ENCODE measurements around the gene GAS6.
"Not testable (repeated sequence)": the region's sequence is repeated elsewhere in the genome, so short reads cannot be mapped to it uniquely, and the experiment has no call there.

Gene GAS6

DNA sequence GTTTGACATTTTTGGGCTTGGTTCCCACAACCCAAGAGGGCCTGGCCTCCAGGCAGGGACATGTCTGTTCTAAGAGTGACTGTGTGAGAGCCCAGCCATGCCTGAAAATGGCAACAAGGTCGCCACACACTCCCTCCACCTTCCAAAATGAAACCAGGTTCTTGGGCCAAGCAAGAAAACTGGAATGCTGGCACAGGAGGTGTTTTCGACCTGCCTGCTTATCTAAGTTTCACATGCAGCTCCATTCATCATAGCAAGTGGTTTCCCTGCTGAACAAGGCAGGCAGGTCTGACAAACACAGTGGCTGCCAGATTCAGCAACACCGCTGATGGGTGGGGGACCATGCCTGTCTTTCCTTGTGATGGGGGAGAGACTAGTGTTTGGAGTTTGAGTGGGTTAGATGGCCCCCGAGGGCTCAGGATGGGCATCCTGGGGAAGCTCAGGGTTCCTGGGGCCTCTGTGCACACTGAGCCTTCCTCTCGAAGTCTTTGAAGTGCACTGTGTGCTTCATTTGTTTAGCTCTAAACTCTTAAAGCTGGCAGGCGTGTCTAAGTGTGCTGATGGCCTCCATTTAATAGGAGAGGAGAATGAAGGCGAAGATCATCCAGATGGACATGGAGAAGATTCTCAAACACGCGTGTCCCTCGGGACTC, 17.9 kb upstream of the GAS6 start:
- TF ChIP-seq POLR2A (IDR thresholded peaks at IDR 0.05; ENCODE audit: low read depth, low read length), result no peak

DNA sequence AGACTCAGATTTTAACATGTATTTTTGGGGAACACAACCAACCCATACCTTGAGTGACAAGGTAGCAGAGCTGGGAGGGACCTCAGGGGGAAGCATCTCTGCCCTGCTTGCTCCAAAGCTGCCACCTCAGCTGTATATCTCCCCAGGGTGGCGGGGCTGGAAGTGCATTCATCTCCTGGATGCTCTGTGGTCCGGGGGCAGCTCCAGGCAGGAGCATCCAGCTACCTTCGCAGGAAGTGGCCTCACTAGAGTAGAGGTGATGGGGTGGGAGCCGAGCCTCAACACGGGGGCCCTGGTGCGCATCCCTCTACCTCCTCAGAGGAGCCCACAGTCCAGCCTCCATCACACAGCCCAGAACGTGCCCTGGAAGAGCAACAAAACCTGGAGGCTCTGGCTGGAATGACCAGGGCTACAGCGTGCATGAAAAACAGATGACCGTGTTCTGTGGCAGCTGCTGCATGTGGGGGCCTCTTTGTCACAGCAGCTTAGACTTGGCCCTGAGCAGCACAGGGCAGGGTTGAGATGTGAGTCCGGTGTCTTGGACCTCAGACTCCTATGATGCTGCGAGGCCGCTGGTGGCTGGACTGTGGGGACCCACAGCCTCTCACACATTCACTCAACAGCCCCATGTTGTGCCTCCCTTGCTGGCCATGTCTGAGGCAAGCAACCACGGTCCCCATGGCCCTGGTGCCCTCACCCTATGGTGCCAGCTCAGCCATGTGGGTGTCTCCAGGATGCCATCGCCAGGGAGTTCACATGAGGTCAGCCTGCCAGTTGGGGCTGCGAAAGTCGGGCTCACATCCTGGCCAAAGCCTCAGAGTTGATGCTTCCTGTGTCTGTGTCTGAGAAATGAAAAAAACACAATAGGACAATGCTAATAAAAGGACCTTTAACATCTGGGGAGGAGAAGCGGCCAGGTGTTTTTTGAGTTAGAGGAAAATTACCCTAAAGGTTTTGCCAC, 17.1 kb upstream of the GAS6 start:
- TF ChIP-seq POLR2A (IDR thresholded peaks at IDR 0.05; ENCODE audit: low read depth, low read length), result no peak
- no peak for DNase-seq (ENCODE audit: insufficient read length, low spot score)
- no peak for FAIRE-seq

More for the DNA sequence above, 17.9 kb upstream of the GAS6 start:
- DNase-seq (ENCODE audit: insufficient read length, low spot score) (no peak), FAIRE-seq (no peak)

DNA sequence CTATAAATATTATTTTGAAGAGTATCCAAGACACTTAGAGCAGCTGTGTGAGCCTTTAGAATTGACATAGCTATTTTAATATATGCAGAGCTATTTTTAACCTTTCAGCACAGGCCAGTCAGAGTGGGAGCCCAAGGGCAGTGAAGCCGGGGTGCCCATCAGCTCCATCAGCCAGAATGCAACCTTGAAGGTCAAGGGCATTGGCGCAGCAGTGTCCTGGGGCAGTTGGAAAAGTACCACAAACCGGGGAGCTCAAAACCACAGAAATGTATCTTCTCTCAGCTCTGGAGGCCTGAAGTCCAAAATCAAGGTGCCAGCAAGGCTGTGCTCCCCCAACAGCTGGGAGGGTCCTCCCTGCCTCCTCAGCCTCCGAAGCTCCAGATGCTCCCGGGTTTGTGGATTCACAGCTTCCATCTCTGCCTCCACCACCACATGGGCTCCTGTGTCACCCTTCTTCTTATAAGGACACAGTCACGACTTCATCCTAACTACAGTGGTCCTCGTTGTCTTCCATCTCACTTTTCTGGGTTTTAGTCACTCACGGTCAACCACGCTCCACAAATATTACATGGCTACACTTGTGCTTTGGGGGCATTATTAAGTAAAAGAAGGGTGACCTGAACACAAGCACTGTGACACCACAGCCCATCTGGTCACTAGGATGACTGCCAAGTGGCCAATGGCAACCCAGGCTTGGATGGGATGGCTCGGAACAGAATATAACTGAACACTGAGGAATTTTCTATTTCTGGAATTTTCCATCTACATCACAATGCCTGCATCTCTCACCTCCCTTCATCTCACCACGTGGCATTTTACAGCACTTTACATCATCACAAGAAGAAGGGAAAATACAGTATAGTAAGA, 15.9 kb upstream of the GAS6 start:
- no peak for FAIRE-seq
- TF ChIP-seq POLR2A (IDR thresholded peaks at IDR 0.05; ENCODE audit: low read depth, low read length), result no peak
- no peak for DNase-seq (ENCODE audit: insufficient read length, low spot score)

DNA sequence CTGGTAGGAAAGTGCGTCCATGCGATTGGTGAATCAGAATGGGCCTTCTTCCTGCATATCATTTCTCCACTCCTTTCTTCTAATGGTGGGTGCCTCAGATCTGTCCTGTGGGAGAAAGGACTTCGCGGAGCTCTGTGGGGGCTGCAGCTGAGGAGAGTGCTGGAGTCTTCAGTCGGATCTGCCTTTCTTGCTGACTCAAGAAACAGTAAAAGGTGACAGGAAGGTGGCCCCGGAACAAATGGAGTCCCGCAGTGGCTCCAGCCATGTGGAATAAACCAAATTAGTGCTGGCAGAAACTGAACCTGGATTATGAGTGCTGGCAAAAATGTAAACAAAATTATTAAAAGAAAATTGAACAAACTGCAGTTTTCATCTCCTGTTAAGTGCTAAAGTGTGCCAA, 15.1 kb upstream of the GAS6 start:
- no peak for FAIRE-seq
- no peak for TF ChIP-seq POLR2A (IDR thresholded peaks at IDR 0.05; ENCODE audit: low read depth, low read length)
- DNase-seq (ENCODE audit: insufficient read length, low spot score), result no peak

DNA sequence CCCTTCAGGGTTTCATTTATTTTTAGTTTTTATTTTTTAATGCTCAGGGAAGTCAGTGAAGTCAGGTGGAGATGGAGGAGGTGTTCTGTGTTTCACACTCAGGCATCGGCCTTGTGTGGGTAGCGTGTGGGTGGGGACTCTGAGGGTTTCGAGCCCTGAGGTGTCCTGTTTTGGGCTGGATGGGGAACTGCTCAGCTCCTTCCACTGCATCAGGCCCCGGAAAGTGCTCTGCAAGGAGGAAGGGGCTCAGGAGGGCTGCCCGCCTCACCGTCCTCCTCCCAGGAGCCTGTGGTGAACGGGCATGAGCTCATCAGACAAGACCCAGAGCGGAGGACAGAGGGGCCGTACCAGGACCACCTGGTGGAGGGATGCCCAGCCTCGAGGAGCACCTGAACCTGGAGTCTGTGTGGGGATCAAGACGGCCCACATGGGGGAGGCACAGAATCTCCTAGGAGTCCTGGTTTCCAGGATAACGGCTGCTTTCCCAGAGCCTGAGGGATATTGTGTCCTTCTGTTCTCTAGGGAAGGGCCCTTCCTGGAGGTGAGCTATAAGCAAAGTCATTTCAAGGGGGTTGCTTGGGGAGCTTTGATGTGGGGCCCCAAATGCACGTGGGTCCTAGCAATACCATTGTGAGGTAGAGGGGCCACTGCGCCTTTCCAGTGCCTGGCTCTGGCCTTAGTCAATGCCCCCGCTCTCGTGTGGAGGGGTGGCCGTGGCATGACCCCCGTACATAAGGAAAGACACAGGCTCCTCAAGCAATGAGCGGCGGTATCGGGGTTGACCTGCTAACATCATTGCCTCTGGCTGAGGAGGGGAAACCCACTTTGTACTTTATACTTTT, 13.5 kb upstream of the GAS6 start:
- no peak for FAIRE-seq
- no peak for TF ChIP-seq POLR2A (IDR thresholded peaks at IDR 0.05; ENCODE audit: low read depth, low read length)
- DNase-seq (ENCODE audit: insufficient read length, low spot score), result no peak

DNA sequence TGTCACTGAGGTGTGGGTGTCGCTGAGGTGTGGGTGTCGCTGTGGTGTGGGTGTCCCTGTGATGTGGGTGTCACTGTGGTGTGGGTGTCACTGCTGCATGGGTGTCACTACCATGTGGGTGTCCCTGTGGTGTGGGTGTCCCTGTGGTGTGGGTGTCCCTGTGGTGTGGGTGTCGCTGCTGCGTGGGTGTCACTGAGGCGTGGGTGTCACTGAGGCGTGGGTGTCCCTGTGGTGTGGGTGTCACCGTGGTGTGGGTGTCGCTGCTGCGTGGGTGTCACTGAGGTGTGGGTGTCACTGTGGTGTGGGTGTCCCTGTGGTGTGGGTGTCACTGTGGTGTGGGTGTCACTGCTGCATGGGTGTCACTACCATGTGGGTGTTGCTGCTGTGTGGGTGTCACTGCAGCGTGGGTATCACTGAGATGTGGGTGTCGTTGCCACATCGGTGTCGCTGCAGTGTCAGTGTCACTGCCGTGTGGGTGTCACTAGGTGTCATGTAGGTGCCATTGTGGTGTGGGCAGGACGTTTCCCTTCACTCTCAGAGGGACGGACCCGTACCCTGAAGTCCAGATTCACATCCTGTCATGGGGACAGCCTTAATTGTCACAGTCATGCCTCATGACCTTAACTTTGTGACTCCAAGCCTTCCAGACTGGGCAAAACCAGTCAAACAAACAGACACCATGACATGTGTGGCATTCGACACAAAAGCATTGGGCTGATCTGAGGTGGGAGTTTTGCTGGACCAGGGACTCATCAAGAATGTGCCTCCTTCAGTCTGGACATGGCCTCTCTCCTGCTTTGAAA, 12.7 kb upstream of the GAS6 start:
- no peak for FAIRE-seq
- no peak for DNase-seq (ENCODE audit: insufficient read length, low spot score)
- TF ChIP-seq POLR2A (IDR thresholded peaks at IDR 0.05; ENCODE audit: low read depth, low read length), result no peak

DNA sequence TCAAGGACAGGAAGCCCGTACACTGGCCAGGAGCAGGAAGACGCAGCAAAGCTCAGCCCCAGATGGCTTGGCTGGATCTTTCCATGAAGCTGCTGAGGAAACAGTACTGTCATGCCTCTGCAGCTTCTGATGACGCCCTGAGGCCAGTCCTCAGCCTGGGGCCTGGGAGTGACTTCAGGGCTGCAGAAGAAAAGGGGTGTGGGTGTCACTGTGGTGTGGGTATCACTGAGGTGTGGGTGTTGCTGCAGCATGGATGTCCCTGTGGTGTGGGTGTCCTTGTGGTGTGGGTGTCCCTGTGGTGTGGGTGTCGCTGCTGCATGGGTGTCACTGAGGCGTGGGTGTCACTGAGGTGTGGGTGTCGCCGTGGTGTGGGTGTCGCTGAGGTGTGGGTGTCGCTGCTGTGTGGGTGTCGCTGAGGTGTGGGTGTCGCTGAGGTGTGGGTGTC, 12.0 kb upstream of the GAS6 start:
- FAIRE-seq (no peak), DNase-seq (ENCODE audit: insufficient read length, low spot score) (no peak)
- no peak for TF ChIP-seq POLR2A (IDR thresholded peaks at IDR 0.05; ENCODE audit: low read depth, low read length)

DNA sequence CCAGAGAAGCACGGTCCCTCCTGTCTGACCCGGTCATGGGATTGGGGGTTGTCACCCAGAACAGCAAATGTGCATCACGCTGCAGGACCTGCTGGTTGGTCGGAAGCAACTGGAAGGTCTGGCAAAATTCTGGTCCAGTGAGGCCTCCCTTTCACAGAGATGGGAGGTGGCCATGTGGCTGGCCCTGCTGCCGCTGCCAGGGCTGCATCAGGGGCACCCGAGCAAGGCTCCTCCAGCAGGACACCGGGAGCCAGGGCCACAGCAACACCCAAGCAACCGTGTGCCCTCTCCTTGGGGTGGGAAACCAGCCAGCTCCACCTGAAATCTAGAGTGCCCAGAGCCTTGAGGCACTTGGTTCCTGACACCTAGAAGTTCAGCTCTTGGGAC, 11.5 kb upstream of the GAS6 start:
- FAIRE-seq (no peak), DNase-seq (ENCODE audit: insufficient read length, low spot score) (no peak)

DNA sequence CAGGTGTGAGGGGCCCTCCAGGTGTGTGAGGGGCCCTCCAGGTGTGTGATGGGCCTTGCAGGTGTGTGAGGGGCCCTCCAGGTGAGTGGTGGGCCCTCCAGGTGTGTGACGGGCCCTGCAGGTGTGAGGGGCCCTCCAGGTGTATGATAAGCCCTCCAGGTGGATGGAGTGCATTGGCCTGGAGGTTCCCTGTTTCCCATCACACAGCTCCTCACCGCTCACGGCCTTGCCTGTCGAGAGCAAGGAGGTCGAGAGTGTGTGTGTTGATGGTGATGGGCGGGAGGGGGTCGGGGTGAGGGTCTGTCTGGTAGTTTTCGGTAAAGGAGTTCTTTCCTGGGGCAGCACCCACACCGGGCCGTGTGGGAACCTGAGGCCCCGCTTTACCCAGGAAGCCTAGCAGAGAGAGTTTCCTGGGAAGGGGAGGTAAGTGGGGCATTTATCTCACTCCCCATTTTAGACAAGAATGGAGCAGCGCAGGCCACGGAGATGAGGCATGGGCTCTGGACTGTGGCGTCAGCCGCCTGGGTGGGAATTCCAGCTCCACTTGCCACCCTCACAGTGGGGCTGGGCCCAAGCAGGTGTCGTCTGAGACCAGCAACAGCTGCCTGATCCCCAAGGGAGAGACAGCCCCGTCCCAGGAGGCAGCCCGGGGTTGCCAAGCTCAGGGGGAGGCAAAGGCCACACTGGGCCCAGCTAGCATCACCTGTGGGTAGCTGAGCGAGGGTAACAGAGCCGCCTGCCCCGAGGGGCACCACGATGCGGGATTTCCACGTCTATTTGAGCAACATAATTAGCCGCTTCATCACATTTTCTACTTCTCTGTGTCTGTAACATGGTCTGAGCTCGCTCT, 10.9 kb upstream of the GAS6 start:
- FAIRE-seq (no peak), DNase-seq (ENCODE audit: insufficient read length, low spot score) (no peak)
- TF ChIP-seq POLR2A (IDR thresholded peaks at IDR 0.05; ENCODE audit: low read depth, low read length), result no peak

More for the DNA sequence above, 11.5 kb upstream of the GAS6 start:
- TF ChIP-seq POLR2A (IDR thresholded peaks at IDR 0.05; ENCODE audit: low read depth, low read length), result no peak

DNA sequence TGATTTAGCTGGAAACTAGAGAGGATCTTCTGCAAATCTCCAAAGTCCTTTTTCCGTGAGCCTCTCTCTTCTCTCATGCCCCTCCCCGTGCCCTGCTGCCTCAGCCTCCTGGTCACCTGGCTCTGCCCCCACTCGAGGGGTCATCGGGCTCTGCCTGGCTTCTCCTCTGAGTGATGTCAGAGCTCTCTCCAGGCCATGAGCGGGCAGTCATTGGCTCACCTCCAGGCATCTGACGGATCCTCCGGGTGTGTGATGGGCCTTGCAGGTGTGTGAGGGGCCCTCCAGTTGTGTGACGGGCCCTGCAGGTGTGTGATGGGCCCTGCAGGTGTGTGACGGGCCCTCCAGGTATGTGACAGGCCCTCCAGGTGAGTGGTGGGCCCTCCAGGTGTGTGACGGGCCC, 10.3 kb upstream of the GAS6 start:
- no peak for FAIRE-seq
- no peak for DNase-seq (ENCODE audit: insufficient read length, low spot score)
- no peak for TF ChIP-seq POLR2A (IDR thresholded peaks at IDR 0.05; ENCODE audit: low read depth, low read length)

DNA sequence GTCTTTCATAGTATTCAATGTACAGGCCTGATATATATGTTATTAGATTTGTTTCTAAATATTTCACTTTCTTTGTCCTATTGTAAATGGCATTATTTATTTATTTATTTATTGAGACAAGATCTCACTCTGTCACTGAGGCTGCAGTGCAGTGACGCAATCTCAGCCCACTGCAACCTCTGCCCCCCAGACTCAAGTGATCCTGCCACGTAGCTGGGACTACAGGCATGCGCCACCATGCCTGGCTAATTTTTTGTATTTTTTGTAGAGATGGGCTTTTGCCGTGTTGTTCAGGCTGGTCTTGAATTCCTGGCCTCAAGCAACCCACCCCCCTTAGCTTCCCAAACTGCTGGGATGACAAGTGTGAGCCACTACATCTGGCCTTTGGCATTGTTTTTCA, 5.4 kb upstream of the GAS6 start:
- TF ChIP-seq POLR2A (IDR thresholded peaks at IDR 0.05; ENCODE audit: low read depth, low read length), result no peak
- DNase-seq (ENCODE audit: insufficient read length, low spot score) (no peak), FAIRE-seq (no peak)

DNA sequence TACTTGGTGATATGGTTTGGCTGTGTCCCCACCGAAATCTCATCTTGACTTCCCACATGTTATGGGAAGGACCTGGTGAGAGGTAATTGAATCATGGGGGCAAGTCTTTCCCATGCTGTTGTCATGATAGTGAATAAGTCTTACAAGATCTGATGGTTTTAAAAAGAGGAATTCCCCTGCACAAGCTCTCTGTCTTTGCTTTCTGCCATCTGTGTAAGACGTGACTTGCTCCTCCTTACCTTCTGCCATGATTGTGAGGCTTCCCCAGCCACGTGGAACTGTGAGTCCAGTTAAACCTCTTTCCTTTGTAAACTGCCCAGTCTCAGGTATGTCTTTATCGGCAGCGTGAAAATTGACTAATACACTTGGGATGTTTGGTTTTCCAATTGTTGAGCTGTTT, 4.0 kb upstream of the GAS6 start:
- DNase-seq (ENCODE audit: insufficient read length, low spot score), result not testable (repeated sequence)
- peak; percentile 93 for FAIRE-seq
